Measurements from ENCODE around the gene CIROP.

CIROP gene

GRCh38 chr14:23120541-23121251, 15.9 kb upstream of the CIROP start:
- no peak overlapping the region for H3K4me3 ChIP-seq (ENCODE audit: low read depth, low read length)
- peak; percentile 91 for DNase-seq (ENCODE audit: low read depth)
- TF ChIP-seq CTCF (conservative IDR thresholded peaks at IDR 0.05; ENCODE audit: low read depth, low read length), result peak; percentile 100

- TF ChIP-seq CTCF (conservative IDR thresholded peaks at IDR 0.05; ENCODE audit: low read depth, low read length), result no peak
- H3K4me3 ChIP-seq (ENCODE audit: low read depth, low read length), result no peak overlapping the region
These were observed 14.9 kb upstream of the CIROP start for GRCh38 chr14:23119363-23120327.

GRCh38 chr14:23118506-23119362, 13.9 kb upstream of the CIROP start, which contains the start of gene CEBPE:
CEBPE (minus strand) TSS chr14:23119255; CDS start chr14:23119091, 164 bp downstream.
- no peak for TF ChIP-seq CTCF (conservative IDR thresholded peaks at IDR 0.05; ENCODE audit: low read depth, low read length)
- no peak for DNase-seq (ENCODE audit: low read depth)
- H3K4me3 ChIP-seq (ENCODE audit: low read depth, low read length), result no peak within 1 kb of the TSS

More at GRCh38 chr14:23119363-23120327, 14.9 kb upstream of the CIROP start:
- DNase-seq (ENCODE audit: low read depth), result no peak

- no peak for TF ChIP-seq CTCF (conservative IDR thresholded peaks at IDR 0.05; ENCODE audit: low read depth, low read length)
- H3K4me3 ChIP-seq (ENCODE audit: low read depth, low read length), result no peak overlapping the region
- DNase-seq (ENCODE audit: low read depth), result no peak
These were observed 12.7 kb upstream of the CIROP start for GRCh38 chr14:23117371-23118020.

- H3K4me3 ChIP-seq (ENCODE audit: low read depth, low read length), result no peak overlapping the region
- DNase-seq (ENCODE audit: low read depth), result no peak
- no peak for TF ChIP-seq CTCF (conservative IDR thresholded peaks at IDR 0.05; ENCODE audit: low read depth, low read length)
These were observed 11.1 kb upstream of the CIROP start for GRCh38 chr14:23115918-23116317.

Data from choroid plexus epithelial cell (primary cell).